Measurements from ENCODE around the gene LIPF. TPM values are rescaled to one million over a fixed set of nuclear protein-coding genes. Genes with fewer than 3 reads are reported as not detected.
"Not testable (repeated sequence)": the region's sequence is repeated elsewhere in the genome, so short reads cannot be mapped to it uniquely, and the experiment has no call there.

LIPF gene
- total RNA-seq, 1 experiment from 2014 or later: not detected

DNA sequence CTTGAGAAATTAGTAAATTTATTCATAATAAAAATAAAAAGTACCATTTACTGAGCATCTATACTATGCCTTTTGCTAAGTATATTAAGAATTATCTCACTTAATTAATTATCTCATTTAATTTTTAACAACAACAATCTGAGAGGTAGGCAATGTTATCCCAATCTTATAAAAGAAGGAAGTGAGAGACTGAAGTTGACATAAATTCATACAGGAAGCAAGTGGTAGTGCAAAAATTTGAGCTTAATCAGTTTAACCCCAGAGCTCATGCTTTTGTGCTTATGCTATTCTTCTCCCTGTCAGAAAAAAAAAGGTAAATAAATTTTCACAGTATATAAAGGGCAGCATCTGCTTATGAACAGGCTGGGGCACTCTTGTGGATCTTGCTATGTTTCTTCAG, 2.7 kb upstream of the LIPF start:
- POLR2A ChIA-PET: no interaction called here

DNA sequence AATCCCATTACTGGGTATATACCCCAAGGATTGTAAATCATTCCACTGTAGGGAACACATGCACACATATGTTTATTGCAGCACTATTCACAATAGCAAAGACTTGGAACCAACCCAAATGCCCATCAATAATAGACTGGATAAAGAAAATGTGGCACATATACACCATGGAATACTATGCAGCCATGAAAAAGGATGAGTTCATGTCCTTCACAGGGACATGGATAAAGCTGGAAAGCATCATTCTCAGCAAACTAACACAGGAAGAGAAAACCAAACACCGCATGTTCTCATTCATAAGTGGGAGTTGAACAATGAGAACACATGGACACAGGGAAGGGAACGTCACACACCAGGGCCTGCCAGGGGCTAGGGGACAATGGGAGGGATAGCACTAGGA, 1.1 kb upstream of the LIPF start:
- H4K20me1 ChIP-seq (ENCODE audit: insufficient read depth); POLR2A ChIA-PET; H3K36me3 ChIP-seq (ENCODE audit: control insufficient read depth in 1 of 2, insufficient read depth in 2 of 2, low read length in 2 of 2); H3K4me3 ChIP-seq (replicated peaks in 1 of 2; ENCODE audit: low read depth in 1 of 2, low read length in 2 of 2); BruUV-seq (replicated peaks); H3K4me2 ChIP-seq (ENCODE audit: low read length); H3K9ac ChIP-seq (ENCODE audit: low read length); H2AFZ ChIP-seq (ENCODE audit: low read depth, low read length, poor library complexity, severe bottlenecking); H3K79me2 ChIP-seq (ENCODE audit: insufficient read depth, low read length); CTCF ChIA-PET; ATAC-seq; H3K9me3 ChIP-seq (ENCODE audit: control insufficient read depth in 1 of 2, insufficient read depth in 1 of 2, low read depth in 1 of 2, low read length in 2 of 2); RAD21 ChIA-PET (ENCODE audit: low non-redundant PET in 1 of 2, low total read pairs in 2 of 2, uncharacterized antibody in 2 of 2, unreplicated experiment in 2 of 2); DNase-seq (ENCODE audit: low read depth, low spot score); intact Hi-C loops (cut with micrococcal nuclease); H3K4me1 ChIP-seq (ENCODE audit: control insufficient read depth in 1 of 2, insufficient read depth in 2 of 2, low read length in 2 of 2); H3K9me2 ChIP-seq (ENCODE audit: insufficient read depth); H3K27ac ChIP-seq (ENCODE audit: low read depth, low read length); H3K27me3 ChIP-seq (ENCODE audit: insufficient read depth, low read length): not testable (repeated sequence)

More for the DNA sequence above, 2.7 kb upstream of the LIPF start:
- Histone ChIP-seq H4K20me1 (ENCODE audit: insufficient read depth) (no peaks in the 10 kb centered on the region), H3K36me3 (ENCODE audit: control insufficient read depth in 1 of 2, insufficient read depth in 2 of 2, low read length in 2 of 2) (no peaks in the 10 kb centered on the region), H3K4me1 (ENCODE audit: control insufficient read depth in 1 of 2, insufficient read depth in 2 of 2, low read length in 2 of 2) (peaks cover 0 to 3% of the 10 kb centered on the region in 2 experiments; a peak in 1 of 4 replicates), H3K4me2 (ENCODE audit: low read length) (no peak overlapping the region), H3K27ac (ENCODE audit: low read depth, low read length) (no peak overlapping the region), H3K9ac (ENCODE audit: low read length) (no peak overlapping the region), H3K79me2 (ENCODE audit: insufficient read depth, low read length) (no peaks in the 10 kb centered on the region), H2AFZ (ENCODE audit: low read depth, low read length, poor library complexity, severe bottlenecking) (no peak overlapping the region), H3K27me3 (ENCODE audit: insufficient read depth, low read length) (no peaks in the 10 kb centered on the region), H3K4me3 (replicated peaks in 1 of 2; ENCODE audit: low read depth in 1 of 2, low read length in 2 of 2) (no peak overlapping the region), H3K9me2 (ENCODE audit: insufficient read depth) (no peaks in the 10 kb centered on the region), H3K9me3 (ENCODE audit: control insufficient read depth in 1 of 2, insufficient read depth in 1 of 2, low read depth in 1 of 2, low read length in 2 of 2) (no peaks in the 10 kb centered on the region)
- CTCF ChIA-PET: interaction anchor here (1.4 kb wide), 1 partner anchor 96 kb away, joined by 3 read pairs; no protein-coding TSS in a partner anchor
- ATAC-seq (no peak), DNase-seq (ENCODE audit: low read depth, low spot score) (no peak)
- intact Hi-C loops (cut with micrococcal nuclease): no loop called here
- no peak for TF ChIP-seq TCF7L2 (IDR thresholded peaks at IDR 0.05; ENCODE audit: borderline replicate concordance, extremely low read depth, insufficient read depth, insufficient read length)
- TF ChIP-seq JUND (IDR thresholded peaks at IDR 0.05): no peak
- TF ChIP-seq POLR2AphosphoS5 (IDR thresholded peaks at IDR 0.05; ENCODE audit: low read depth, low read length): no peak
- TF ChIP-seq FOSL1 (IDR thresholded peaks at IDR 0.05; ENCODE audit: low read depth): no peak
- TF ChIP-seq SIN3A (IDR thresholded peaks at IDR 0.05; ENCODE audit: low read depth): no peak
- TF ChIP-seq EZH2 (IDR thresholded peaks at IDR 0.05): no peak
- no peak for TF ChIP-seq ZFX (IDR thresholded peaks at IDR 0.05)
- no peak for TF ChIP-seq CTCF (IDR thresholded peaks at IDR 0.05 in 2 of 3, conservative IDR thresholded peaks at IDR 0.05 in 1 of 3; ENCODE audit: borderline replicate concordance in 1 of 3, insufficient read depth in 1 of 3, low read depth in 2 of 3, low read length in 2 of 3)
- no peak for TF ChIP-seq REST (IDR thresholded peaks at IDR 0.05; ENCODE audit: low read depth)
- no peak for TF ChIP-seq CBX3 (IDR thresholded peaks at IDR 0.05; ENCODE audit: low read depth)
- no TSS peak for BruUV-seq (replicated peaks)
- RAD21 ChIA-PET (ENCODE audit: low non-redundant PET in 1 of 2, low total read pairs in 2 of 2, uncharacterized antibody in 2 of 2, unreplicated experiment in 2 of 2): no interaction called here

Data from HCT116 (cell line).